Heart left ventricle (tissue), 13 donors: ENCODE data around the gene TACSTD2.

Experiments used
- POLR2A ChIP-seq, 2 donors: fragments of 450-650 bp; IDR thresholded peaks; one replicate each; pipeline ENCODE4 v1.6.1; 2017; ENCODE audit warnings: antibody characterized with exemption in 2 of 2, mild to moderate bottlenecking in 2 of 2, moderate library complexity in 2 of 2
- TF ChIP-seq, protein P1 (sequence below), 12 donors: fragments of 200-600 bp; sonication (generic) in 4 of 12; IDR thresholded peaks; one replicate each; pipeline versions ENCODE4 v1.5.0 to v1.8.0; 2018 to 2022; ENCODE audit warnings: antibody characterized with exemption in 12 of 12, mild to moderate bottlenecking in 5 of 12
- donor health status: ischemic (EF 13 %, LVEDD 7.1; RV severe dilation, severe dysfunction).
- donor health status: DM: no; HTN: yes; CAD: no.
- donor health status: DM: no; HTN: no; CAD: no.
- donor health status: ischemic (EF 25% LVEDD 6.9; RV normal size, moderate dysfunction).
- donor health status: ischemic (EF 25% LVEDD 5.7; RV mildly dilated, moderate dysfunction).
- donor health status: ischemic (EF 35%, LVEDD 5.7; RV mildly dilated, moderate dysfunction).
- donor health status: nonischemic (EF 11% LVEDD 7.7; RV severe dilation, severe dysfunction).
- donor health status: DM: yes; HTN: yes; CAD: no.
- donor health status: PGD.
- donor health status: ischemic (EF 29% LVEDD 5.4; RV normal size, mild dysfunction).
- donor health status: nonischemic (EF 23%, LVEDD 6.1; RV moderate dilation, normal function).

DNA sequence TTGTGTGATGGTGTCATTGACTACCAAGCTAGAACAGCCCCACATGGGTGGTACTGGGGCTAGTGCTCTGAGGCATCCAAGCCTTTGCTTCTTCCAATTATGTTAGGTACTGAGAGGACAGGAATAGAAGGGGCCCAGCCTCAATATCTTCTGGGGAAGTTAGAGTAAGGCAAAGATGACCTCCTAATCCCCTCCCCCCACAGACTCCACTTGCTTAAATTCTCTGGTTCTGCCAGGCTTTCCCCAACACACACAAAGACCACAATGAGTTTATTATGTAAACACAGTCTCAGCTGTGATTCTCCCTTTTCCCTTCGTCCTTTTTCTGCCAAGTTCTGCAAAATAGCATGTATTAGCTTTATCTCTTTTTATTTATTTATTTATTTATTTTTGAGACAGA, 3.1 kb upstream of the TACSTD2 start:
- TF ChIP-seq, protein P1, sequence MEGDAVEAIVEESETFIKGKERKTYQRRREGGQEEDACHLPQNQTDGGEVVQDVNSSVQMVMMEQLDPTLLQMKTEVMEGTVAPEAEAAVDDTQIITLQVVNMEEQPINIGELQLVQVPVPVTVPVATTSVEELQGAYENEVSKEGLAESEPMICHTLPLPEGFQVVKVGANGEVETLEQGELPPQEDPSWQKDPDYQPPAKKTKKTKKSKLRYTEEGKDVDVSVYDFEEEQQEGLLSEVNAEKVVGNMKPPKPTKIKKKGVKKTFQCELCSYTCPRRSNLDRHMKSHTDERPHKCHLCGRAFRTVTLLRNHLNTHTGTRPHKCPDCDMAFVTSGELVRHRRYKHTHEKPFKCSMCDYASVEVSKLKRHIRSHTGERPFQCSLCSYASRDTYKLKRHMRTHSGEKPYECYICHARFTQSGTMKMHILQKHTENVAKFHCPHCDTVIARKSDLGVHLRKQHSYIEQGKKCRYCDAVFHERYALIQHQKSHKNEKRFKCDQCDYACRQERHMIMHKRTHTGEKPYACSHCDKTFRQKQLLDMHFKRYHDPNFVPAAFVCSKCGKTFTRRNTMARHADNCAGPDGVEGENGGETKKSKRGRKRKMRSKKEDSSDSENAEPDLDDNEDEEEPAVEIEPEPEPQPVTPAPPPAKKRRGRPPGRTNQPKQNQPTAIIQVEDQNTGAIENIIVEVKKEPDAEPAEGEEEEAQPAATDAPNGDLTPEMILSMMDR (IDR thresholded peaks at IDR 0.05), result no peak
- no peak for TF ChIP-seq POLR2A (IDR thresholded peaks at IDR 0.05)
